HG02623 (cell line): ENCODE measurements around the gene LAMA1.
"Not testable (repeated sequence)": the region's sequence is repeated elsewhere in the genome, so short reads cannot be mapped to it uniquely, and the experiment has no call there.

Experiments used
- ATAC-seq: cut with Tn5 transposase; IDR thresholded peaks from one replicate; pipeline ENCODE4 v1.9.1; 2021; ENCODE audit warnings: moderate library complexity; ENCODE audit not compliant: unreplicated experiment

LAMA1 gene

DNA sequence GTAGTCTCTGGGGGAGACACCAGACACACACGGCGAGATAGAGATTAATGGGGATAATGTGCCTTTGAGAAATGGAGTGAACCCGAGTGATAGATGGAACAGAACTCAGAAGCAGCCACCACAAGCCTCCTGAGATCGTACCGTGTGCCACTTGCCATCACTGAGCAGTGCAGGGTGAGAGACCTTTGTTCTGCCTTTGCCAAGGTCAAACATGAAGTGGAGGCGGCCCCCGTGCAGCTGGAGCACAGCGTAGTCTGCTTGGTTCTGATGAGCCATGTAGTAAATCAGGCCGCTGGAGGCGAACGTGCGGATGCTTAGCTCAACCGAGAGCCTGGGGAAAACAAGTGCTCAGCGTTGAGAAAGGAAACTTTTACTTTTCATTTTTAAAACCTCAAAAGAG, 167.0 kb downstream of the LAMA1 start:
- no peak for ATAC-seq

DNA sequence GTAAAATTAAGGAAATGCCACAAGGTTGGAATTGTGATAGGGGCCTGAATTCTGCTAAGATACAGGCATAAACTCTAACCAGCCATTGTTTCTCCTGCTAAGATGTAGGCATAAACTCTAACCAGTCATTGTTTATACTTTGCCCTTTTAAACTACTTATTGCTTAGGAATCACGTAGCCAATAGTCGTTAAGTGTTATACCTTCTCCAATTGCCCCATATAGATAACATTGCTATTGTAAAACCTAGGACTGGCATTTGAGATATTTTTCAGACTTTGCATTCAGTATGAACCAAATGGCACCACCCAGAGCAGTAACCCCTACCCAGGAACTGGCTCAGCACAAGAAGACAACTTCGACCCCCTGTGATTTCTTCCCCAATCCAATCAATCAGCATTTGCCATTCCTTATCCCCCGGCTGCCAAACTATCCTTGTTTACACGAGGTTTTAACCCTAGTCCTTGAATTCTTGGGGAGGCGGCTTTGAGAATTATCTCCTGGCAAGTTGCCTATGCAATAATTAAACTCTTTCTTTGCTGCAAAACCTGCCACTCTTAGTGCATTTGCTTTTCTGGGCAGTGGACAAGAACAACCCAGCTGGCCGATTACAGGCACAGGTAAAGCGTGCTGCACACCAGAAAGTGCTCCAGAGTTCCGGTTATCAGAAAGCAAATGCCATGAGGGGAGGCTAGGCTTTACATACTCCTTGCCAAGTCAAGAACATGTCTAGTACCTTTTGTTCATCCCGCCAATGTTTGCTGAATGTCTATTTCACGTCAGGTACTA, 167.6 kb downstream of the LAMA1 start:
- ATAC-seq: no peak

DNA sequence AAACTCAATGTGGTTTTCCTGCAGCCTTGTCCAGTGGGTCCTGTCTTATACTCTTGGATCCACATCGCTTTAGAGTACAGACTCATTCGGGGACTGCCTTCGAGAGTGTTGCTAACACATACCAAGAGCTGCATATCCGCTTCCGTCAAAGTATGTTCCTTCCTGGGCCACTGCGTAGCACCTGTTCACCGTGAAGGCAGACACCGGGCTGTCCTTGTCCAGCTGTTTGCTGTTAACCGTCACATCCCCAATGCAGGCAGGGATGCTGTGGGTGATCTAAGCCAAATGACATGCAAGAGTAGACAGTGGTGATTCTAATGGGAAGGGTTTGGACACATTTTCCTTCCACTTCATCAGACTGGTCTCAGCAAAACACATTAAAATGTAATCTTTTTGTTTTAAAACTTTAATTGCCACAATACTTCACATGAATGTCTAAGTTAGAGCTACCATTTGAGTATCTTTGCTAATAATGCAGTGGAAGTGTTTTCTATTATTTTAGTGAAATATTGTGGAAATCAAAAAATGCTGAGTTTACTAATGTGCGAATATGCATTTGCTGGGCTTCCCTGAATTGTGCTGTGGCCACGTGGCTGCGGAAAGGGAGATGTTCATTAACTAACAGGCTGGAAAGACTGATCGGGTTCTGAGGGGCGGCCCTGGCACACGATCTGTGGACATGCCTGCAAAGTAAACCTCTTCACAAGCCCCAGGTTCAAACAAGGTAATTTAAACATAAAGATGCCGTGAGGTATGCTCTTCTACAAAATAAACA, 169.1 kb downstream of the LAMA1 start:
- no peak for ATAC-seq

DNA sequence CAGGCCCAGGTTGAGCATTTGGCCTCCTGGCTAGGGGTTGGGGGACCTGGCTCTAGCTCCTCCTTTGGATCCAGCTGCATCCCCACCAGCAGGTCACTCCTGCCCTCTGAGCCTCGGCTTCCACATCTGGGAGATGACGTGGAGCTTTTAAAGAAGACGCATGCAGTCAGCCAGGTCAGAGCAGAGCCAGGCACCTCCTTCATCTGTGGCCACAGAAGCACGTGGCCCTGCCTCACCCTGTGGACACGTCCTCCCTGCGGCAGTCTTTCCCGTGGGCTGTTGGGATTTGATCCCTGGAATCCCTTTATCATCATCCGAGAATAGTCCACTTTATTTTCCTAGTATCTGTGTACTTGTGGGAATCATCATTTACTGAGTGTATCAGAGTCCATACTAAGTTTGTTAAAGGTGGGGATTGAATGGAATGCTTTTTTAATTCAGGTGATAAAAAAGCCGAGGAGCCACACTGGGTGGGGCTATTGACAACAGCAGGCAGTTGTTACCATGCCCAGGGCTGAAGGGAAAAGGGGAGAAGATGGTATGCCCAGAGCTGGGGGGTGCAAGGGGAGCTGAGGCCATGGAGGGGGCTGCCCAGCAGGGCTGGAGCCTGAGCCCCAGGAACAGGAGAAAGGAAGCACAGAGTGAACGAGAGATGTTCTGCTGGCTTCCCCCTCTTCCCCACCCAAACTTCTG, 170.1 kb downstream of the LAMA1 start:
- ATAC-seq: no peak

DNA sequence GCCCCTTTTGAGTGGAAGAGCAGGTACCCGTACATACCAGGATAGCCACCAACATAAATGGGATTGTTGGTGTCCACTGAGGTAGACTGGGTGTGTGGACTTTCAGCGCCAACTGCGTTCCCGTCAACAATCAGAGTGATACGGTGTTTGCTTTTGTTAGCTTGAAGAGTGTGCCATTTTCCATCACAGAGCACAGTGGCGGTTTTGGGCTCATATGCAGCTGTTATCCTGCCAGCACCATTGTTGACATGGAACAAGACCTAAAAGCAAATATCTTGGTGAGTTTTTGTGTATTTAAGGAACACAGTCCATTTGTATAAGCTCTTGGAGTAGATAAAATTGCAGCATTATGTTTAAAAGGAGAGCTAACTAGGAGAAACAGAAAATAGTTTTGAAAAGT, 174.5 kb downstream of the LAMA1 start:
- no peak for ATAC-seq

DNA sequence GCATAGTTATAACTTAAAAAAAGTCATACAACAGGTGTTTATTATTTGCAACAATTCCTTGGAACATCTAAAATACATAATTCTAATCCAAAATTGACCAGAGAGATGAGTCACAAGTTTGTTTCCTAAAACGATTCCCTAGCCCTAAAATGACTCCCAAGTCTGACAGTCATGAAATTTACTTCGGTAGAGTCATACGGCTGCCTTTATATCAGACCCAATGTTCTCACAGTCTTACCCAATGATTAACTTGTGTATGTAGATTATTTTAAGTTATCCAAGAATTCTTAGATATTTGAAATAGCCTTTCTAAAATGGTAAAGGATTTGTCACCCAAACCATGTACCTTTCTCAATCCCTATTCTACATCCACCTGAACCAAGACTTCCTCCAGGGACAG, 174.9 kb downstream of the LAMA1 start:
- ATAC-seq: no peak

DNA sequence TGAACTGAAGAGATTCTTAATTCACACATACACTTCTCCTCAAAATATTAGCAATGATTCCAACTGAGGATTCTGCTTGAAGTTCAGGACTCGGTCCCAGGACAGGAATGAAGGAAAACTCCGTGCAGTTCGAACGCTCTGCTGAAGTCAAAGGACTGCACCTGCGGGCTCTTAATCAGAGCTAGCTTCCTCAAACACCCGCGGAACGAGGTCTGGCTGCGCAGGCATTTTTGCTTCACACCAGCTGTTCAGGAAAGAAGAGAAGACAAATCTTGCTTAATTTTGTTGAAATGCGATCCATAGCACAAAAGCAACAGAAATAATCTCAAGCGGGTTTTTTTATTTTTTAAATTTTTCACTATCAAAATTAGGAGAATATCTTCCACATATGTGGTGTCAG, 175.6 kb downstream of the LAMA1 start:
- no peak for ATAC-seq

DNA sequence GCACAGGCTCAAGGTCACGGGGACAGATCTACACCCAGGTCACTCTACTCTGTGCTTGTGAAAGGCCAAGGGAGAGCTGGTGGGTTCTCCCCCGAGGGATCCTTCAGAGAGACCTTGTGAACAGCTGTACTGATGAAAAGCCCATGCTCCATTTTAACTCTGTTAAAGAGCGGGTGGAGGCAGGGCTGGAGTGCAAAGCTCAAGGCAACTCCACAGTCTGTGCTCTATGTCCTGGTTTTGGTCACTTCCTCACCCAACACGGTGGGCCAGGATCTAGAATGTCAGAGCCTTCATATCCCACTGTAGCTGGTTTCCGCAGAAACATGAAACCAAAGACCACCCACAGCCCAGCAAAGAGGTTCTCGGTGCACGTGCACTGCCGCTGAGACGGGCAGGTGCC, 177.1 kb downstream of the LAMA1 start:
- no peak for ATAC-seq

DNA sequence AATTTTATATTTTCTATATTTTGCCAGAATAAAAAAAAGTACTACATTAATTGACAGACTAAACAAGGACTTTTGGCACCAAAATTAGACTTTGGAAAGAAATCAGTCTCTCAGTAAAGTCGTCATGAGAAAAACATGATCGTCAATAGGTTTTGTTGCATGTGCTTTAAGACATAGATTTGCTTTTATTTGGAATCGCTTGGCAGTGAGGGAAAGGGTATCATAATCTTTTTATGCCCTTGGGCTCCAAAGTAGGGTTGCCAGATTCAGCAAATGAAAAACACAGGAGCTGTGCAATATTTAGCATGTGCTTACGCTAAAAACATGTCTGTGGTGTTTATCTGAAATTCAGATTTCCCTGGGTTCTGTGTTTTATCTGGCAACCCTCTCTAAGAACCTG, 177.6 kb downstream of the LAMA1 start:
- no peak for ATAC-seq

DNA sequence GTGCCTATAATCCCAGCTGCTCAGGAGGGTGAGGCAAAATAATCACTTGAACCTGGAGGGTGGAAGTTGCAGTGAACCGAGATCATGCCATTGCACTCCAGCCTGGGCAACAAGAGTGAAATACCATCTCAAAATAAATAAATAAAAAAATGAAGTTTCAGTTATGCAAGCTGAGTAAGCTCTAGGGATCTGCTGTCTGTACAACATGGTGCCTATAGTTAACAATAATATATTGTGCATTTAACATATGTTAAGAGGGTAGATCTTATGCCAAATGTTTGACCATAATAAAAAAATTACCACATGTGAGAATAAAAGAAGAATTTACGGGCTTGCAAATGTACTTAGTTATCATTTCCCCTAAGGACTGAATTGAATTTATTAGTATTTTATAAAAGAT, 179.2 kb downstream of the LAMA1 start:
- not testable (repeated sequence) for ATAC-seq

DNA sequence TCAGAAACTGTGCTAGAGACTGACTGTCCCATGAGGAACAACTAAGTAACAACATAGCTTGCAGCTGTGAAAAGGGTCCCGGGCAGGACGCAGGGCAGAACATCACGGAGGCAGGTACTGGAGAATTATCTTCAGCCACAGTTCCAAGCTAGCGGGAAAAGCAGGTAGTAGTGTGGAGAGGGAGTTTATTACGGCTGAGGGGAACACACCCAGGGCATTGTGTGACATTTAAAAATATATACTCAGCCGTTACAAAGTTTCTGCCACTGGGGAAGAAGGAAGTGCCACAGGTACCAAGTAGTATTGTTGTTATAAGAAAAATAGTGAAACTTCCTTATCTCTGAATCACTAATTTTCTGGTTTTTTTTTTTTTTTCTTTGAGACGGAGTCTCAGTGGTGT, 179.6 kb downstream of the LAMA1 start:
- no peak for ATAC-seq

DNA sequence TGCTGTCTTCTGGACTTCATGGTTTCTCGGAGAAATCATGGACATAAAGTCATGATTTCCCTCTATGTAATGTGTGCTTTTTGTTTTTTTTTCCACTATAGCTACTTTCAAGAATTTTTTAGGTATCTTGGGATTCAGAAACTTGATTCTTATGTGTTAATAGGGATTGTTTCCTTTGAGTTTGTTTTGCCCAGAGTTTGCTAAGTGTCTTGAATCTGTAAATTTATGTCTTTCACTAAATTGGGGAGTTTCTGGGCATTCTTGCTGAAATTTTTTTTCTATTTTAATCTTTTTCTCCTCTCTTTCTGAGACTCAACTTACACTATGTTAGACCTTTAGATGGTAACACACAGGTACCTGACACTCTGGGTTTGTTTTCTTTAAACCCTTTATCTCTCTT, 182.7 kb downstream of the LAMA1 start:
- no peak for ATAC-seq

DNA sequence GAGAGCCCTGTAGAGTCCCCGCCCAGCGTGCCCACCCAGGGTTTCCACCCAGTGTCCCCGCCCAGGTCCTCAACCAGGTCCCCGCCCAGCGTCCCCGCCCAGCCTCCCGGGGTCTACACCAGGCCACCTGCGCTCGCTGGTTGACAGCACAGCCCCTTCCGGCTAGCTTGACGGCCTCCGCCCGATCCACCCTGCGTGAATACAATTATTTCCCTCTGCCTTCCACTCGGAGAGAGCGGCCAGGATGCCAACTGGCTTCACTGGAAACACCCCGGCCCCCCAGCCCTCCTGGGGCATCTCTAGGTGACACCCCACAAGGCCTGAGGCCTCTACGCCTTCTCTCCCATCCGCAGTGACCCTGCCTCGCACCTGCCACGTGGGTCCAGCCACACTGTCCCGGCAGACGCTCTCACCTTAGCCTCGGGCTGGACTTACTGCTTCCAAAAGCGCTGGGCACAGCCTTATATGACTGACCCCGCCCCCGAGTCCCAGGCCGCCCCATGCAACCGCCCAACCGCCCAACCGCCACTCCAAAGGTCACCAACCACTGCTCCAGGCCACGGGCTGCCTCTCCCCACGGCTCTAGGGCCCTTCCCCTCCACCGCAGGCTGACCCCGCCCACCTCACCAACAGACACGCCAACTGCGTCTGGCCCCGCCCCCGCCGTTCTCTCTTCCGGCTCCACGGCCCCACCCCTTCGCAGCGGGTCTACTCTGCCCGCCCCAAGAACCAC, 188.1 kb downstream of the LAMA1 start:
- ATAC-seq: no peak

DNA sequence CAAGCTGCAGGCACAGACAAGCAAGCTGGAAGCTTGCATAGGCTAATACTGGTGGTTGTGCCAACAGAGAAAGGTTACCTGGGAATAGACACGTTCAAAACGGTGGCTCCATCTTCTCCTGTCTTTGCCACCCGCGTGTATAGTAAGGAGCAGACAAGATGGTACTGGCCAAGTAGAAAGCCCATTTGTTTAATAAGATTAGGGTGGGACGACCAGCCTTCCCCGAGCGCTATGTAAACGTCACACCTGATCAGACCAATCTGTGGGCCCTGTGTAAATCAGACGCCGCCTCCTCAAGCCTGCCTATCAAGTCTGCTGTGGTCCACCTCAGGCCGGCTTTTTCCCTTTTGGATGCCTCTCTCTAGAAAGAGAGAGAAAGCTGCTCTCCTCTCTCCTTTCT, 189.2 kb downstream of the LAMA1 start:
- ATAC-seq: no peak

DNA sequence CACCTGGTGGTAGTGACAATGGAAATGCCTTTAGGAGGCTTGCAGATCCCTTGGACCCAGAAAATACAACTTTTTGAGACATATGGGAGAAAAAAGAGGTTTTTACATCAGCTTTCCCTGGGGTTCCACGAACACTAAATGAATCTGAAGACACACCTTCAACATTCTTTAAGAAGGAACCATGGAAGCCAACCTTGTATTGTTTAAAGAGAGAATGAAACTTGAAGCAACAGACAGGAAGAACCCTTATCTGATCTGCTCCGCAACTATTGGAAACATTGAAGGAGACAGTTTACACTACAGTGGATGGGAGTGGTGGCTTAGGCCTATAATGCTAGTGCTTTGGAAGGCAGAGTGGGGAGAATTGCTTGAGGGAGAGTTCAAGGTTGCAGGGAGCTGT, 190.4 kb downstream of the LAMA1 start:
- no peak for ATAC-seq

DNA sequence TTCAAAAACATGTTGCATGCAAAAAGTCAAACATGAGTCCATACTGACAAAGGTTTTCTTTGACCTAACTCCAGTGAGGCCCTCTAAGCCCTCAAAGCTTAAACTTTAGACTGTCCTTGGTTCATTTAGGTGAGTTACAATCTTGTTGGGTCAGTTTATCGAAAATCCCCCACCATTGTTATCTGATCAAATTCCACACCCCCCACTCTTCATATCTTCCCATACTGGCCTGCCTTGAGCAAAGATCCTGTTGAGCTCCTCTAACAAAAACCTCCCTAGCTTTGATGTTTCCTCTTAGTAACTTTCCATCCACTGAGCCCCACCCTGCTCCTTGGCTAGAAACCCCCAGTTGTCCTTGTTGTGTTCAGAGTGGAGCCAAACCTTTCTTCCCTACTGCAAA, 194.4 kb downstream of the LAMA1 start:
- no peak for ATAC-seq

DNA sequence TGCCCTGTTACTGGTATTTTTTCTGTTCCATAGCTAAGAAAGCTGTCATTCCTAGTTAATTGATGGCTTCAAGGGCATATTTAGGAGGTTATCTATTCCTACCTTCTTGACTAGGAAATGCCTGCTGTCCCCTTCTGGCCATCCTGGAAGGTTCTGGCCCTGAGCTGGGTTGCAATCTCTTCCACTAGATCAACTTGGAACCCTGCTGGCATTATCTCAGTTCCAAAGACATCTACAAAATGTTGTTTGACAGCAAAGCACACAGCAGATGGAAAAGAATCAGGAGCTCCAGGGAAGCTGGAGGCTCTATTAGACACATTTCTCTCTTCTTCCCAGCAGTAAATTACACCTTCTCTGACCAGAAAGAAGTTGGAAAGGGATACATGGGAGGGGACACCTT, 196.0 kb downstream of the LAMA1 start:
- ATAC-seq: no peak

DNA sequence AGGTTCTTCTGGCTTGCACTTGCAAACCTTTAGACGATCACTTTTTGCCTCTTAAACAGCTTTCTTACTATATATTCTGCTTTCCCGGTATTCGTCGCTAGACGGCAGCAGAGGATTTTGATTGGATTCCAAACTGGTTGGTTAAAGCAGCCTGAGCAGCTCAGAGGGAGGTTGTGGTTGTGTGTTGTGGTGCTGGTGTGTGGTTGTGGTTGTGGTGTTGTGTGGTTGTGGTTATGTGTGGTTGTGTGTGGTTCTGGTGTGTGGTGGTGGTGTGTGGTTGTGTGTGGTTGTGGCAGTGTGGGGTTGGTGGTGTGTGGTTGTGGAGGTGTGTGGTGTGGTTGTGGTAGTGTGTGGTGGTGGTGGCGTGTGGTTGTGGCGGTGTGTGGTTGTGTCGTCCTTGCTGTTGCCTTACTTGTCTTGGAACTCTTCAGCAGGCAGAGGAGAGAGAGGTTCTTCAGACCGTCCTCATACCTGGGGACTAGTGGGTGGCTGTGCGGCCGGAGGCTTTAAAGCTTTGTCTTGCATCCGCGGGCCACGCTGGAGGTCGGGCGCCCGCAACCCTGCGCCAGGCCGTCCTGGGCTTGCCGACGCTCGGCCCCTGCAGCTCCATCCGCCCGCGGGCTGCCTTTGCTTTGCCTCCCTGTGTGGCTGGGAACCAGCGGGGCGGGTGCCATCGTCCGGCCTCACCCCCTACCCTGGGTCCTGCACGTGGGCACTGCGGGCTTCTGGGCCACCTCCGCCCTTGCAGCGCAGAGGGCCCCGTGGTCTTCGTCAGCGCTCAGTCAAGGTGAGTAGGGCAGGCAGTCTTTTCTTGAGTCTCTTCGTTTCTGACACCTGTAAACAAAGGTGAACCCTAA, 197.3 kb downstream of the LAMA1 start:
- ATAC-seq: no peak

DNA sequence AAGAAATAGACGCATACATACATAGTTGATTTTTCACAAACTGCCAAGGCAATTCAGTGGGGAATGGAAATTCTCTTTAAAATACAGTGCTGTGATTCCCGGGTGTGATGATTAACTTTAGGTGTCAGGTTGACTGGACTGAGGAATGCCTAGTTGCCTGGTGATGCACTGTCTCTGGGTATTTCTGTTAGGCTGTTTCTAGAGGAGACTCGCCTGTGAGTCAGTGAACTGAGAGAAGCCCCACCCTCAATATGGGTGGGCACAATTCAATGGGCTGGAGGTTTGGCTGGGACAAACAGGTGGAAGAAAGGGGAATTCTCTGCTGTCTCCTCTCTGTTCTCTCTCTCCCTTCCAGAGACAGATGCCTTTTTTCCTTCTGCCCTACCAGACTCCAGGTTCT, 200.5 kb downstream of the LAMA1 start:
- ATAC-seq: no peak

DNA sequence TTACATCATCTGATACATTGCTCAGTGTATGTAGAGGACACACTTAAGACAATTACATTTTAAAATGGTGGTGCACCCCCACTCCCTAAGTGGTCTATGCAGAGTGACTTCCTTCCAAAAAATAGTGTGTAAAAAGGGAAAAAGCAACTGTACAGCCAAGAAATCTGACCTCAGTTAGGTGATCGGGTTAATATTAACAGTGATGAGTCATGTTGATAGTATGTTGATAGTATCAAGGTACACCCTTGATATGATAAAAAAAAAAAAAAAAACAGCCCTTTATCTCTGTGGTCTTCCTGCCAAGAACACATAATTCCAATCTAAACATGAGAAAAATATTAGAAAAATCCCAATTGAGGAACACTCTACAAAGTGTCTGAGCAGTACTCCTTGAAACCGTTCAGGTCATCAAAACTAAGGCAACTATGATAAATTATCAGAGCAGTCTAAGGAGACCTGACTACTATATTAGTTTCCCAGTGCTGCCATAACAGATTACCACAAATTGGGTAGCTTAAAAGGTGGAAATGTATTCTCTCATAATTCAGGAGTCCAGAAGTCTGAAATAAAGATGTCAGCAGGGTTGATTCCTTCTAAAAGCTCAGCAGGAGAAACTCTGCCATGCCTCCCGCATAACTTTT, 216.2 kb downstream of the LAMA1 start:
- ATAC-seq: no peak
